Parathyroid adenoma (tissue), 2 donors: ENCODE data around the gene TRIM24.
"Not testable (repeated sequence)": the region's sequence is repeated elsewhere in the genome, so short reads cannot be mapped to it uniquely, and the experiment has no call there.

Experiments used
- H2AFZ ChIP-seq: fragments of 300-600 bp; sonication (generic); one replicate; pipeline ENCODE4 v1.7.0; 2017; ENCODE audit warnings: antibody characterized with exemption, mild to moderate bottlenecking
- H3K27ac ChIP-seq: fragments of 300-600 bp; sonication (generic); one replicate; pipeline ENCODE4 v1.7.0; 2017
- H3K27me3 ChIP-seq: fragments of 300-600 bp; sonication (generic); one replicate; pipeline ENCODE4 v1.7.0; 2017; ENCODE audit warnings: low read length; ENCODE audit not compliant: control insufficient read depth, insufficient read depth
- H3K36me3 ChIP-seq: fragments of 300-600 bp; sonication (generic); one replicate; pipeline ENCODE4 v1.7.0; 2017; ENCODE audit warnings: low read length; ENCODE audit not compliant: control insufficient read depth, insufficient read depth
- H3K4me1 ChIP-seq: fragments of 300-600 bp; sonication (generic); one replicate; pipeline ENCODE4 v1.7.0; 2017; ENCODE audit warnings: control low read depth
- H3K4me2 ChIP-seq: fragments of 300-600 bp; sonication (generic); one replicate; pipeline ENCODE4 v1.7.0; 2017; ENCODE audit warnings: low read length
- H3K4me3 ChIP-seq: fragments of 300-600 bp; sonication (generic); one replicate; pipeline ENCODE4 v1.7.0; 2017; ENCODE audit warnings: low read depth, low read length
- H3K79me2 ChIP-seq: fragments of 300-600 bp; sonication (generic); one replicate; pipeline ENCODE4 v1.7.0; 2017; ENCODE audit warnings: control low read depth
- H3K9ac ChIP-seq: fragments of 300-600 bp; sonication (generic); one replicate; pipeline ENCODE4 v1.7.0; 2017; ENCODE audit warnings: mild to moderate bottlenecking
- H3K9me3 ChIP-seq: fragments of 300-600 bp; sonication (generic); one replicate; pipeline ENCODE4 v1.7.0; 2017; ENCODE audit warnings: low read length; ENCODE audit not compliant: control insufficient read depth
- TF ChIP-seq, protein P1 (sequence below): fragments of 300-600 bp; sonication (generic); IDR thresholded peaks from one replicate; pipeline ENCODE4 v1.7.0; 2017; ENCODE audit warnings: antibody characterized with exemption, mild to moderate bottlenecking
- donor health status: primary hyperparathyroidism.

TRIM24 gene

DNA sequence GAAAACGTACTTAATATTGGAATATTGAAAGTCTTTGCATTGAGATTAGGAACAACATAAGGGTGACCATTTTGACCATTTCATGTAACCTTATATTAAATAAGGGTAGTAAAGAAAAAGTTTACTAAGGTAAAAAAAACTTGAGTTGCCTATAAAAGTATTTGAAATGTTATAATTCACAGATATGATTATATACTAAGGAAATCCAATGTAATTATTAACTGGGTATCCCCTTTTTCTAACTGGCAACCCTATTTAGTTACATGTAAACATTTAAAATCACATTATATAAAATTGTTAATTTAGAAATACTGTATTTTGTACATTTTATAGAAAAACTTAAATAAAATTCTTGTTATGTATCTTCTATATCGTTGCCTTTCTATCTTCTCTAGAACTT is 64.2 kb downstream of the TRIM24 start:
- no peaks in the 10 kb centered on the region for H3K4me1 ChIP-seq
- H3K4me3 ChIP-seq: no peak overlapping the region
- no peak overlapping the region for H3K4me2 ChIP-seq
- no peaks in the 10 kb centered on the region for H3K9me3 ChIP-seq
- TF ChIP-seq, protein P1, sequence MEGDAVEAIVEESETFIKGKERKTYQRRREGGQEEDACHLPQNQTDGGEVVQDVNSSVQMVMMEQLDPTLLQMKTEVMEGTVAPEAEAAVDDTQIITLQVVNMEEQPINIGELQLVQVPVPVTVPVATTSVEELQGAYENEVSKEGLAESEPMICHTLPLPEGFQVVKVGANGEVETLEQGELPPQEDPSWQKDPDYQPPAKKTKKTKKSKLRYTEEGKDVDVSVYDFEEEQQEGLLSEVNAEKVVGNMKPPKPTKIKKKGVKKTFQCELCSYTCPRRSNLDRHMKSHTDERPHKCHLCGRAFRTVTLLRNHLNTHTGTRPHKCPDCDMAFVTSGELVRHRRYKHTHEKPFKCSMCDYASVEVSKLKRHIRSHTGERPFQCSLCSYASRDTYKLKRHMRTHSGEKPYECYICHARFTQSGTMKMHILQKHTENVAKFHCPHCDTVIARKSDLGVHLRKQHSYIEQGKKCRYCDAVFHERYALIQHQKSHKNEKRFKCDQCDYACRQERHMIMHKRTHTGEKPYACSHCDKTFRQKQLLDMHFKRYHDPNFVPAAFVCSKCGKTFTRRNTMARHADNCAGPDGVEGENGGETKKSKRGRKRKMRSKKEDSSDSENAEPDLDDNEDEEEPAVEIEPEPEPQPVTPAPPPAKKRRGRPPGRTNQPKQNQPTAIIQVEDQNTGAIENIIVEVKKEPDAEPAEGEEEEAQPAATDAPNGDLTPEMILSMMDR: no peak
- no peaks in the 10 kb centered on the region for H3K27me3 ChIP-seq
- no peaks in the 10 kb centered on the region for H3K79me2 ChIP-seq
- no peak overlapping the region for H3K9ac ChIP-seq
- H3K27ac ChIP-seq: no peak overlapping the region
- peaks cover 3% of the 10 kb centered on the region for H3K36me3 ChIP-seq
- no peak overlapping the region for H2AFZ ChIP-seq

DNA sequence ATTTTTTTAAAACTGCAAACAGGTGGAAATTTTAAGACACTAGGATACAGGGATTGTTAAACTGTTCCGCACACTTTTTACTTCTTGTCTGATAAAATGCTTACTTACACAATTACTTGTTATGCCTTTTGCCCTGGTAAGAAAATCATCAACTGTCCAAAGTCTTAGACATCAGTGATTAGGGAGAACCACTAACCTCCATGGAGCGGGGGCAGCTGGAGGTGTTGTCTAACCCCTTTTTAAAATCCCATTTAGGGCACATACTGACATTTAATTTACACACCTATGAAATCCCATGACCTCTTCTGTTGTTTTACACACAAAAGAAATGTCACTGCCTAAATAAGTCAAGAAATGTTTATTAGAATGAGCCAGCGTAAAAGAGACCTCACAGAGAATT is 65.7 kb downstream of the TRIM24 start:
- TF ChIP-seq, protein P1: no peak
- Histone ChIP-seq H3K4me2 (no peak overlapping the region), H2AFZ (no peak overlapping the region), H3K4me3 (no peak overlapping the region), H3K27me3 (no peaks in the 10 kb centered on the region), H3K79me2 (no peaks in the 10 kb centered on the region), H3K4me1 (no peaks in the 10 kb centered on the region), H3K9me3 (no peaks in the 10 kb centered on the region), H3K27ac (no peak overlapping the region), H3K9ac (no peak overlapping the region), H3K36me3 (peaks cover 4% of the 10 kb centered on the region)

DNA sequence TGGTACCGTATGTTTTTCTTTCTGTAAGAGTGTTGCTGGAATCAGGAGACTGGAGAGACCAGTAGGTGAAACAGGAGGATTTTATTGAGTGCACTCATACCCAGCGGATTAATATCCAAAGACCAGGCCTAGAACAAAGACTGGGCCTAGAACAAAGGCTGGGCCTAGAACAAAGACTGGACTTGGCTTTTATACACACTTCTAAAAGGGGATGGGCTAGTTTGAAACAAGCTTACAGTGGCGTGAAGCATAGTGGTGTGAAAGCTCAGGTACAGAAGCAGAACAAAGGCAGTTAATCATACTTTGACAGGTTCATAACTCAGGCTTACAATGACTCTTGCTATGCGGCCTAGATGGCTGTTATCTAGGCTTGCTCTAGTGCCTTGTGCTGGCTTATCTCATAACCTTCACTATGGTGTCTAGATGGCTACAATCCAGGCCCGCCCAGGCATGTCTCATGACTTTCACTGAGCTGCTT is 67.7 kb downstream of the TRIM24 start:
- H3K9ac ChIP-seq: no peak overlapping the region
- H3K4me1 ChIP-seq: no peaks in the 10 kb centered on the region
- TF ChIP-seq, protein P1: no peak

DNA sequence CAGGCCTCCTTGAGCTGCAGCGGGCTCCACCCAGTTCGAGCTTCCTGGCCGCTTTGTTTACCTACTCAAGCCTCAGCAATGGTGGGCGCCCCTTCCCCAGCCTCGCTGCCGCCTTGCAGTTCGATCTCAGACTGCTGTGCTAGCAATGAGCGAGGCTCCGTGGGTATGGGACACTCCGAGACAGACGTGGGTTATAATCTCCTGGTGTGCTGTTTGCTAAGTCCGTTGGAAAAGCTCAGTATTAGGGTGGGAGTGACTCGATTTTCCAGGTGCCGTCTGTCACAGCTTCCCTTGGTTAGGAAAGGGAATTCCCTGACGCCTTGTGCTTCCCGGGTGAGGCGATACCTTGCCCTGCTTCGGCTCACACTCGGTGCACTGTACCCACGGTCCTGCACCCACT is 76.8 kb downstream of the TRIM24 start:
- H3K27me3 ChIP-seq, H3K36me3 ChIP-seq, H3K9ac ChIP-seq, H3K4me1 ChIP-seq, H3K79me2 ChIP-seq, H3K4me3 ChIP-seq, H2AFZ ChIP-seq, H3K27ac ChIP-seq, H3K9me3 ChIP-seq, H3K4me2 ChIP-seq: not testable (repeated sequence)

More for the DNA sequence above, 67.7 kb downstream of the TRIM24 start:
- no peaks in the 10 kb centered on the region for H3K79me2 ChIP-seq
- no peak overlapping the region for H3K4me2 ChIP-seq
- no peaks in the 10 kb centered on the region for H3K9me3 ChIP-seq
- peaks cover 4% of the 10 kb centered on the region for H3K36me3 ChIP-seq
- no peak overlapping the region for H3K27ac ChIP-seq
- no peaks in the 10 kb centered on the region for H3K27me3 ChIP-seq
- no peak overlapping the region for H2AFZ ChIP-seq
- H3K4me3 ChIP-seq: no peak overlapping the region

DNA sequence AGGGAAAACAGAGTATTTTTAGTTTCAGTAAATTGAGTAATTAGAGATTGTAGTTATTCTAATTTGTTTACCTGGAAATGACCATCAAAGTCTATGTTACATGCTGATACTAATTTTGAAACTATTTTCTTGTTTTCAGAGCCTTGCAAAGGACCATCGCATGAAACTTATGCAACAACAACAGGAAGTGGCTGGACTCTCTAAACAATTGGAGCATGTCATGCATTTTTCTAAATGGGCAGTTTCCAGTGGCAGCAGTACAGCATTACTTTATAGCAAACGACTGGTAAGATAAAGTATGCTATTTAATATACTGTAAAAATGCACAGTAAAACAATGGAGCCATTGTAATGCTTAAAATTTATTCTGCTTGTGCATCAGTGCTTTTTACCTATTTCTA is 78.5 kb downstream of the TRIM24 start:
- H2AFZ ChIP-seq: no peak overlapping the region
- H3K36me3 ChIP-seq: no peaks in the 10 kb centered on the region
- no peaks in the 10 kb centered on the region for H3K27me3 ChIP-seq
- no peak overlapping the region for H3K27ac ChIP-seq
- H3K4me1 ChIP-seq: peaks cover 7% of the 10 kb centered on the region
- no peak overlapping the region for H3K9ac ChIP-seq
- peaks cover 6% of the 10 kb centered on the region for H3K79me2 ChIP-seq
- TF ChIP-seq, protein P1: no peak
- peak overlapping the region; percentile 34 for H3K4me2 ChIP-seq
- H3K4me3 ChIP-seq: no peak overlapping the region
- no peaks in the 10 kb centered on the region for H3K9me3 ChIP-seq
